Chondrocyte (in vitro differentiated cells): Measurements from ENCODE around the gene AGFG2. TPM values are rescaled to one million over a fixed set of nuclear protein-coding genes. Genes with fewer than 3 reads are reported as not detected.

Source experiments
- DNase-seq: peaks from one replicate; pipeline ENCODE4 v3.0.0; 2021; ENCODE audit warnings: mixed read lengths, low spot score
- H3K27ac Mint-ChIP-seq: one replicate; pipeline ENCODE4 v1.8.0; 2021; ENCODE audit warnings: mild to moderate bottlenecking, moderate library complexity, mixed read lengths; ENCODE audit not compliant: unreplicated experiment
- H3K27me3 Mint-ChIP-seq: 2 replicates; pipeline ENCODE4 v1.8.0; 2021; ENCODE audit warnings: low read depth, mixed read lengths
- H3K36me3 Mint-ChIP-seq: 2 replicates; pipeline ENCODE4 v1.8.0; 2021; ENCODE audit warnings: low read depth, mixed read lengths
- H3K4me1 Mint-ChIP-seq: 2 replicates; pipeline ENCODE4 v1.8.0; 2021; ENCODE audit warnings: low read depth, mild to moderate bottlenecking, mixed read lengths
- H3K4me3 Mint-ChIP-seq: one replicate; pipeline ENCODE4 v1.8.0; 2021; ENCODE audit warnings: mild to moderate bottlenecking, moderate library complexity, mixed read lengths; ENCODE audit not compliant: unreplicated experiment
- H3K9me3 Mint-ChIP-seq: 2 replicates; pipeline ENCODE4 v1.8.0; 2021; ENCODE audit warnings: low read depth, mixed read lengths
- total RNA-seq: library from RNA; stranded (reverse); gene quantifications from 3 replicates; pipeline ENCODE4 v1.2.1, GENCODE V29; 2021
- TF ChIP-seq, protein P1 (sequence below): fragments of 200-600 bp; sonication (generic); IDR thresholded peaks from 2 replicates; pipeline ENCODE4 v1.5.0; 2021; ENCODE audit warnings: antibody characterized with exemption, mild to moderate bottlenecking, moderate library complexity

AGFG2 gene
- total RNA-seq, 1 donor from 2014 or later, result 8.2 TPM

DNA sequence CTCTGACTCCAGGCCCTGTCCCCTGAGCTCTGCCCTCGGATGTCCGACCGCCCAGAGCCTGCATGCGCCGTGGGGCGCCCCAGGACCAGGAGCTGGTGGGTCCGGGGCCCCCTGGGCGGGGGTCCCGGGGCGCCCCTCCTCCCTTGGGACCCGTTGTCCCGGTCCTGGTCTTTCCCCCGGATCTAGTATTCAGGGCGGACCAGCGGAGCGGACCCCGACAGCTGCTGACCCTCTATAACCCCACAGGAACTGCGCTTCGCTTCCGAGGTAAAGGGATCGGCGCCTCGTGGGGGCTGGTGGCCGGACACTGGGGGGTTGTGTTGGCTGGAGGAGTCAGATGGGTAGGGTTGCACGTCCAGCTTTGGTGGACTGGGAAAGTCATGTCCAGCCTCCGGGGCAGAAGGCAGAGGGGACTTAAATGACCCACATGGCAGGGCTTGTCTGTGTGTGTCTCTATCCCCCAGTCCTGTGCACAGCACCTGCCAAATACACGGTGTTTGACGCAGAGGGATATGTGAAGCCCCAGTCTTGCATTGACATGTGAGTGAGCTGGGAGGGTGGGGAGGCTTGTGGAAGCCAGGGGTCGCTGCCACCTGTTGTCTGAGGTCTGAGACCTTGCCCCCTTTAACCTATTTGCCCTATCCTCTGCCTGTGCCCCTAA is 73.9 kb downstream of the AGFG2 start:
- DNase-seq, result no peak
- TF ChIP-seq, protein P1, sequence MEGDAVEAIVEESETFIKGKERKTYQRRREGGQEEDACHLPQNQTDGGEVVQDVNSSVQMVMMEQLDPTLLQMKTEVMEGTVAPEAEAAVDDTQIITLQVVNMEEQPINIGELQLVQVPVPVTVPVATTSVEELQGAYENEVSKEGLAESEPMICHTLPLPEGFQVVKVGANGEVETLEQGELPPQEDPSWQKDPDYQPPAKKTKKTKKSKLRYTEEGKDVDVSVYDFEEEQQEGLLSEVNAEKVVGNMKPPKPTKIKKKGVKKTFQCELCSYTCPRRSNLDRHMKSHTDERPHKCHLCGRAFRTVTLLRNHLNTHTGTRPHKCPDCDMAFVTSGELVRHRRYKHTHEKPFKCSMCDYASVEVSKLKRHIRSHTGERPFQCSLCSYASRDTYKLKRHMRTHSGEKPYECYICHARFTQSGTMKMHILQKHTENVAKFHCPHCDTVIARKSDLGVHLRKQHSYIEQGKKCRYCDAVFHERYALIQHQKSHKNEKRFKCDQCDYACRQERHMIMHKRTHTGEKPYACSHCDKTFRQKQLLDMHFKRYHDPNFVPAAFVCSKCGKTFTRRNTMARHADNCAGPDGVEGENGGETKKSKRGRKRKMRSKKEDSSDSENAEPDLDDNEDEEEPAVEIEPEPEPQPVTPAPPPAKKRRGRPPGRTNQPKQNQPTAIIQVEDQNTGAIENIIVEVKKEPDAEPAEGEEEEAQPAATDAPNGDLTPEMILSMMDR, result peak; percentile 44
- H3K27me3 Mint-ChIP-seq, result no peaks in the 10 kb centered on the region
- H3K36me3 Mint-ChIP-seq, result no peaks in the 10 kb centered on the region
- H3K9me3 Mint-ChIP-seq, result no peaks in the 10 kb centered on the region
- H3K27ac Mint-ChIP-seq, result no peak overlapping the region
- H3K4me1 Mint-ChIP-seq, result peaks cover 14% of the 10 kb centered on the region
- H3K4me3 Mint-ChIP-seq, result peak overlapping the region; percentile 95

DNA sequence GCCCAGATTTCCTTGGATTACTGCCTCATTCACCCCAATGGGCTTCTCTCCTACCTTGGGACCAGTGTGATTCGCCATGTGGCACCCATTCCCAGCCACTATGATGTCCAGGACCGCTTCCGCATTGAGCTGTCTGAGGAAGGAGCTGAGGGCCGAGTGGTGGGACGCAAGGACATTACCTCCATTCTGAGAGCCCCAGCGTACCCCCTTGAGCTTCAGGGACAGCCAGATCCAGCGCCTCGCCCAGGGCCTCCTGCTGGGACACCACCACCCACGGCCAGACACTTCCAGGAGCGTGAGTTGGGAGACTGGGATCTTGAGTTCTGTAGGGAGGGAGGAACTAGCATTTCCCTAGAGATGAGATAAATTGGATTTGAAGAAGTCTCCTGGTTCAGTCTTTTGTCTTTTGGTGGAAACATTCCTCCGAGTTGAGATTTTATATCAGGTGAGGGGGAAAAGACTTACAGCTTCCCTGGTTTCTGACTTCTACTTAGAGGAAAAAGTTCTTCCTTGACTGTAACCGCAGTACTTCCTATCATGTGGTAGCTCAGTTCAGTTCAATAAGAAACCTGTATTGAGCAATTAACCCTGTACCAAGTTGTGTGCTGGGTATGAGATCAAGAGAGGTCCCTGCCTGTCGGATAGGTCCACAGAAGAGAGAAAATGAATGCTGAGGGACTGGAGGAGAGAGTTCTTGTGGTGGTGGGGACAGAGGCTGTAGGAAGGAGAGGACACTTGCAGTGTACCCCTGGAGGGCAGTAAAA is 74.6 kb downstream of the AGFG2 start:
- H3K9me3 Mint-ChIP-seq, result no peaks in the 10 kb centered on the region
- no peaks in the 10 kb centered on the region for H3K36me3 Mint-ChIP-seq
- H3K4me3 Mint-ChIP-seq, result peak overlapping the region; percentile 95
- H3K27ac Mint-ChIP-seq, result no peak overlapping the region
- no peaks in the 10 kb centered on the region for H3K27me3 Mint-ChIP-seq
- TF ChIP-seq, protein P1, result no peak
- H3K4me1 Mint-ChIP-seq, result peaks cover 14% of the 10 kb centered on the region
- no peak for DNase-seq

DNA sequence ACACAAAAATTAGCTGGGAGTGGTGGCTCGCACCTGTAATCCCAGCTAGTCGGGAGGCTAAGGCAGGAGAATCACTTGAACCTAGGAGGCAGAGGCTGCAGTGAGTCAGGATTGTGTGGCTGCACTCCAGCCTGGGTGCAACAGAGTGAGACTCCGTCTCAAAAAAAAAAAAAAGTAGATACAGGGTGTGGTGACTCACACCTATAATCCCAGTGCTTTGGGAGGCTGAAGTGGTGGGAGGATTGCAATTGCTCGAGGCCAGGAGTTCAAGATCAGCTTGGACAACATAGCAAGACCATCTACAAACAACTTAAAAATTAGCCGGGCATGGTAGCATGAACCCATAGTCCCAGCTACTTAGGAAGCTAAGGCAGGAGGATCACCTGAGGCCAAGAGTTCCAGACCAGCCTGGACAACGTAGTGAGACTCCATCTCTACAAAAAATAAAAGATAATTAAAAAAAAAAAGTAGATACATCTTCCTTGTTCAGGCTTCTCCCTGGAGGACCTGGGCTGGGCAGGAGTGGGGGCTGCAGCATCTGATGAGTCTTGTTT is 75.4 kb downstream of the AGFG2 start:
- TF ChIP-seq, protein P1, result no peak
- no peak for DNase-seq
- Mint-ChIP-seq H3K27me3 (no peaks in the 10 kb centered on the region), H3K36me3 (no peaks in the 10 kb centered on the region), H3K4me1 (peaks cover 14% of the 10 kb centered on the region), H3K4me3 (no peak overlapping the region), H3K27ac (no peak overlapping the region), H3K9me3 (no peaks in the 10 kb centered on the region)

Other genes starting within 250 kb of the AGFG2 start
- not detected in 3 replicates for gene SPDYE3, start 231.5 kb upstream of the AGFG2 start, total RNA-seq
- 19.1 to 32.2 TPM (median 20.3 TPM) in 3 replicates for gene PILRB, start 181.1 kb upstream of the AGFG2 start, total RNA-seq
- gene PILRA, start 165.7 kb upstream of the AGFG2 start, total RNA-seq, result 0.60 to 0.92 TPM (median 0.62 TPM) in 3 replicates
- 2.3 to 3.8 TPM (median 2.6 TPM) in 3 replicates for gene ZCWPW1, start 110.5 kb upstream of the AGFG2 start, total RNA-seq
- gene MEPCE, start 109.4 kb upstream of the AGFG2 start, total RNA-seq, result 30.9 to 39.1 TPM (median 31.8 TPM) in 3 replicates
- gene PPP1R35, start 102.7 kb upstream of the AGFG2 start, total RNA-seq, result 20.5 to 23.0 TPM (median 21.0 TPM) in 3 replicates
- gene SPACDR, start 74.9 kb upstream of the AGFG2 start, total RNA-seq, result 0.42 to 0.87 TPM in 2 of 3 replicates, not detected in the other
- gene TSC22D4, start 60.0 kb upstream of the AGFG2 start, total RNA-seq, result 24.0 to 34.1 TPM (median 33.0 TPM) in 3 replicates
- 0.77 to 0.95 TPM (median 0.87 TPM) in 3 replicates for gene NYAP1, start 55.3 kb upstream of the AGFG2 start, total RNA-seq
- 0.70 to 1.1 TPM in 2 of 3 replicates, not detected in the other for gene SAP25, start 34.7 kb downstream of the AGFG2 start, total RNA-seq
- 42.0 to 45.8 TPM (median 43.9 TPM) in 3 replicates for gene LRCH4, start 46.9 kb downstream of the AGFG2 start, total RNA-seq
- 0.57 to 1.2 TPM (median 0.82 TPM) in 3 replicates for gene FBXO24, start 47.1 kb downstream of the AGFG2 start, total RNA-seq
- gene PCOLCE, start 63.2 kb downstream of the AGFG2 start, total RNA-seq, result 153 to 203 TPM (median 153 TPM) in 3 replicates
- 13.9 to 17.5 TPM (median 17.3 TPM) in 3 replicates for gene MOSPD3, start 73.3 kb downstream of the AGFG2 start, total RNA-seq
- gene TFR2, start 102.3 kb downstream of the AGFG2 start, total RNA-seq, result 0.87 to 2.1 TPM (median 1.8 TPM) in 3 replicates
- gene ACTL6B, start 117.2 kb downstream of the AGFG2 start, total RNA-seq, result not detected in 3 replicates
- gene GNB2, start 134.5 kb downstream of the AGFG2 start, total RNA-seq, result 191 to 204 TPM (median 202 TPM) in 3 replicates
- 29.2 to 32.8 TPM (median 31.7 TPM) in 3 replicates for gene GIGYF1, start 155.0 kb downstream of the AGFG2 start, total RNA-seq
- 24.2 to 31.8 TPM (median 25.5 TPM) in 3 replicates for gene POP7, start 166.9 kb downstream of the AGFG2 start, total RNA-seq
- not detected in 3 replicates for gene EPO, start 181.3 kb downstream of the AGFG2 start, total RNA-seq
- gene ZAN, start 194.4 kb downstream of the AGFG2 start, total RNA-seq, result not detected in 3 replicates